Activated CD4-positive, alpha-beta T cell treated with anti-CD3 and anti-CD28 coated beads for 4 hours (primary cell): ENCODE data around the gene NACAD.

Source experiments
- DNase-seq, 2 donors: peaks; one replicate each; pipeline ENCODE4 v3.0.0-alpha.2; 2020

NACAD gene, protein sequence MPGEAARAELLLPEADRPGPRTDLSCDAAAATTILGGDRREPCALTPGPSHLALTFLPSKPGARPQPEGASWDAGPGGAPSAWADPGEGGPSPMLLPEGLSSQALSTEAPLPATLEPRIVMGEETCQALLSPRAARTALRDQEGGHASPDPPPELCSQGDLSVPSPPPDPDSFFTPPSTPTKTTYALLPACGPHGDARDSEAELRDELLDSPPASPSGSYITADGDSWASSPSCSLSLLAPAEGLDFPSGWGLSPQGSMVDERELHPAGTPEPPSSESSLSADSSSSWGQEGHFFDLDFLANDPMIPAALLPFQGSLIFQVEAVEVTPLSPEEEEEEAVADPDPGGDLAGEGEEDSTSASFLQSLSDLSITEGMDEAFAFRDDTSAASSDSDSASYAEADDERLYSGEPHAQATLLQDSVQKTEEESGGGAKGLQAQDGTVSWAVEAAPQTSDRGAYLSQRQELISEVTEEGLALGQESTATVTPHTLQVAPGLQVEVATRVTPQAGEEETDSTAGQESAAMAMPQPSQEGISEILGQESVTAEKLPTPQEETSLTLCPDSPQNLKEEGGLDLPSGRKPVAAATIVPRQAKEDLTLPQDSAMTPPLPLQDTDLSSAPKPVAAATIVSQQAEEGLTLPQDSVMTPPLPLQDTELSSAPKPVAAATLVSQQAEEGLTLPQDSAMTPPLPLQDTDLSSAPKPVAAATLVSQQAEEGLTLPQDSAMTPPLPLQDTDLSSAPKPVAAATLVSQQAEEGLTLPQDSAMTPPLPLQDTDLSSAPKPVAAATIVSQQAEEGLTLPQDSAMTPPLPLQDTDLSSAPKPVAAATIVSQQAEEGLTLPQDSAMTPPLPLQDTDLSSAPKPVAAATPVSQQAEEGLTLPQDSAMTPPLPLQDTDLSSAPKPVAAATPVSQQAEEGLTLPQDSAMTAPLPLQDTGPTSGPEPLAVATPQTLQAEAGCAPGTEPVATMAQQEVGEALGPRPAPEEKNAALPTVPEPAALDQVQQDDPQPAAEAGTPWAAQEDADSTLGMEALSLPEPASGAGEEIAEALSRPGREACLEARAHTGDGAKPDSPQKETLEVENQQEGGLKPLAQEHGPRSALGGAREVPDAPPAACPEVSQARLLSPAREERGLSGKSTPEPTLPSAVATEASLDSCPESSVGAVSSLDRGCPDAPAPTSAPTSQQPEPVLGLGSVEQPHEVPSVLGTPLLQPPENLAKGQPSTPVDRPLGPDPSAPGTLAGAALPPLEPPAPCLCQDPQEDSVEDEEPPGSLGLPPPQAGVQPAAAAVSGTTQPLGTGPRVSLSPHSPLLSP (N-terminal part only)

DNA sequence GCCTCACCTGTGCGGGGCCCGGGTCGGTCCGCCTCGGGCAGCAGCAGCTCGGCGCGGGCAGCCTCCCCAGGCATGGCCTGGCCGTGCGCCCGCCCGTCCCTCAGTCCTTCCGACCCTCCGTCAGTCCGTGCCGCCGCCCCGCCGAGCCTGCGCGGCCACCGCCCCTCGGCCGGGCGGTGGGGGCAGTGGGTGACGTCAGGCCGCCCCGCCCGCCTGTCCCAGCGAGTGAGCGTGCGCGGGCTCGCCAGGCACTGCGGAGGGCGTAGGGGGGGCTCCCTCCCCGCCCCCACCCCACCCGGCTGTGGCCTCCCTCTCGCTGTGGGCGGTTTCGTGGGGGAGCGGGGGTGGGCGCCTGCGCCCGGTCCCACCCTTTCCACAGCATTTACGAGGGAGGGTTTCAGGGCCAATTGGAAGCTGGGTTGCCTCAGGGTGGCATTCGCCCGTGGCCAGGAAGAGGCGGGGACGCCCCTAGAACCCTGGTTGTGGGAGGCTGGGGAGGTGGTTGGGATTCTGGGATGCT is at the start of gene NACAD:
TSS of gene NACAD (minus strand) at position 149 of the 520 bp plus-strand sequence. CDS start at position 74, 75 bp downstream.
- DNase-seq, result peak; percentile 12 to 31

DNA sequence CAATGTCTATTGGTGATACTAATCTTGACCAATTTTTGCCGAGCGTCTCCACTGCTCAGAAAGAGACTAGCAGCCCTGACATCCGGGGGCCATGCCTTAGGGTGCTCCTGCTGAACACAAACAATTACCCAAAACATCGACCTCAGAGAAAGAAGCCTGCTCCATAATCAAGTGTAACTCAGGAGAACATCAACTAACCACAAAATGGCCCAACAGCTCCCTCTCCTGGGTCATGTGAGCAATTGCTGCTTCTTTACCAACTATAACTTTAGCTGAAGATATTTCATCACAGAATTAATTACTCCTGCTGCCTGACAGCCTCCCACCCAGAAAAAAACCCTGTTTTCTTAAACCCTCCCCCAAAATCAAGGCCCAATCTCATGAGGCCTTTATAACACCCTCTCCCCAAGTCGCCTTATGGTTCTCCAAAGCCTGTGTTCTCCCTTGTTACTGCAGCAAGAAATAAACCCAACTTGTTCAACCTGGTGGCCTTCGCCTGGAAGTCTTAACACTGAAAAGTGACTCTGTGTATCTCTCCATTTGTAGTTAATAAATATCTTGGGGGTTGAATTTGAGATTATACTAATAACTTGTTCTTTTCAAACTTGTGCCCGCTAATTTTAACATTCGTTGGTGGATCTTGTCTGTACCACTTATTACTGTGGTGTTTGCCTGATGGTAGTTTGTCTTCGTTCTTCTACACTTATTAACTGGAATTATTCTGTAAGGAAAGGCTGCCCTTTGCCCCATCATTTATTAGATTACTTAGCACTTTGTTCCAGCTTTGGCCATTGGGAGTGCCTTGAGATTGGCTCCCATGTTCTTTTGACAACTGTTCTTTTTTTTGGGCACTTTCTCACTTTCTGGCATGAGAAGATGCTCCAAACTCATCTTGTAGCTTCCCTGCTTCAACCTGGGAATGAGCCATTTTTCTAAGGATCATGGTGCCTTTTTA is 47.6 kb upstream of the NACAD start:
- peak; percentile 52 to 73 for DNase-seq

DNA sequence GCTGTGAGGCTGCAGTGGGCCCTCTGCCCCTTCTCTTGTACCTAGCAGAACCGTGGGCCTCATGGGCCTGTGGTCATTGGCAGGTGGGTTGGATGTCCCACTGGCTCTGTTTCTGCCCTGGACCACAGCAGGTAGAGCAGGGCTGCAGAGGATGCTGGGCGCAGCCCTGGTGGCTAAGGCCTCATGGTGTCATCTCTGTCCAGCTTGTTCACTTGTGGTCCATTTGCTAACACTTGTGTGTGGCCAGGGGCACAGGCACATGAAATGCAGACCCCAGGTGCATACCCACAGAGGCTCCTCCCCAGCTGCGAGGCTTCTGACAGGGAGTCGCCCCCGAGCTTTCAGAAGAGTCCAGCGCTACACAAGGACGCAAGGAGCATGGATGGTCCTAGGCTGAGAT is 45.1 kb upstream of the NACAD start:
- no peak for DNase-seq

DNA sequence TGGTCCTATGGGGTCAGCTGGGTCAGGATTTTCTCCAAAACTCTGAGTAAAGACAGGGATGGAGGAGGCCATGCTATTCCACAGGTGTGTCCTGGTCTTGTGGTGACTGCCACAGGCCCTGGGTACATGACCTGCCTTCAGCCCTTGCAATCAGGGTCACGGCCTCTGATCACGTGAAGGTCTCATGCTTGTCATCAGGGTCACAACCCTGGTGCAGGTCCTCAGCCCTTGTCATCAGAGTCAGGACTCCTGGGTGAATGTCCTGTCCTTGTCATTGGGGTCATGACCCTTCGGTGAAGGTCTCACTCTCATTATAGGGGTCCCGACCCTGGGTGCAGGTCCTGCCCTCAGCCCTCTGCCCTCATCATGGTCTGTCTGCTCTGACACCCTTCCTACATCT is 44.6 kb upstream of the NACAD start:
- DNase-seq, result no peak

DNA sequence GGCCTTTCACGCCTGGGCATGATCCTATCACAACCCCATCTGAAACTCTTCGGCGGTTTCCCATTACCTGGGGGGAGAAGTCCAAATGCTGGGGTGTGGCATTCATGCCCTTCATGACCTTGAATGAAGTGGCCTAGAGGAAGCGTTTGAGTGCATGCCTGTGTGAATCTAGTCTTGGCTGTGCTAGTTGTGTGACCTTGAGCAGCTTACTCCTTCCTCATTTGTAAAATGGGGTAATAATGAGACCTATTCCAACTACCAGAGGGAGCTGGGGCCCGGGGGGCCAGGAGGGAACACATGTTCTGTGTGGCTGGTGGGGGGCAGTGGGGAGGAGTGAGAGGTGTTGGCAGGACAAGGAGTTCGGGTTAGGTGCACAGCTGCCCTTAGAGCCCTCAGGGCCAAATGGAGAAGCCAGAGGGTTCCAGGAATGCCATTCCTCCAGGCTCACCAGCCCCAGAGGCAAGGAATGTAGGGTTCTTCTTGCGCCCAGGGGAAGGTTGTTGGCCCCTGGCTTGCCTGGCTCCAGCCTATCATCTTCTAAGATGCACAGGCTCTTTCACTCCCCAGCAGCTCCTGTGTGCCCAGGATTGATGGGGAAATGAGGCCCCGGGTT is 44.0 kb upstream of the NACAD start:
- no peak for DNase-seq

DNA sequence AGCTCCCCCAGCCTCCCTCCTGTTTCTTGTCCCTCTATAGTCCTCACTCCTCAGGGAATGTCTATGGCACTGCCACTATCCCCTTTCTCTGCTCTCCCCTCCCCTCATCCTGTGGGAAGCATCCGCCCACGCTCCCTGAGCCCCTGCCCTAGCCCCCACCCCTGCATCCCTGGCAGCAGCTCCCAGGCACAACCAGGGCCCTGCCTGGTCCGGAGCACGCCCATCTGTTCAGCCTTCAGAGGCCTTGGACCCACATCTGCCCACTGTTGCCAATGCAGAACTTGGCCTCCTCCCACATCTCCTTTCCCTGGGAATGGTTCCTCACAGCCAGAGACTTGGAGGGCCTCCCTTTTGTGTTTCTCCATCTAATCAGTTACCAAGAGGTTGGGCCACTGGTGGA is 43.1 kb upstream of the NACAD start:
- no peak for DNase-seq

DNA sequence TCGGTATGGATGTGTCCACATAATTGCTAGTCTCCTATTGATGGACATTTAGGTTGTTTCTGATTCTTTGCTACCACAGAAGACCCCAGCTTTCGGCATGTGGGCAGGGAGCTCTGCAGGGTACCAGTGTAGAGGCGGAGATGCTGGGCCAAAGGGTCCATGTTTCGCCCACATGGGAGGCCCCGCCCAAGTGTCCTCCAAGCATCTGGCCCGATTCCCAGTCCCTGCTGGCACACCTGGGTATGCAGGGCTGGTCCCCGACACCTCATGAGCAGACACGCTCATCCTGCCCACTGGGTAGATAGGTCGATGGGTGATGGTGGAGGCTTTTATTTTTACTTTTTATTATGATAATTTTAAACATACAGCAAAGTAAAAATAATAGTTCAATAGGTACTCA is 42.1 kb upstream of the NACAD start:
- DNase-seq, result no peak

DNA sequence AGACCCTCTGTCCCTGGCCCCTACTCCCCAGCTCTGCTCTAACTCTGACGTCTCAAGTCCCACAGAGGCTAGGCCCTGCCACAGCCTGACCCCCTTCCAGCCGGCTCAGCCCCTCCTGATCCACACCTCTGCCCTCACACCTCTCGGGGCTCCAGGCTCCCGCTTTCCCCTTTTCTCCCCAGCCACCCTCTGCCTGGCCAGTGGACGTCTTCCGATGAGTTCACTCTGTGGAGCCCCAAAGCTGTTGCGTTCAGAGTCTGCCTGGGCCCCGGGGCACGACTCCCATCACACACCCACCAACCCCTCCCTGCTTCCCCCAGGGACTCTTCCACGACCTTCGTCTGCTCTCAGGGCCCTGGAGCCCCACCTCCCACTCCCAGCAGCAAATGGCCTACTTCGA is 41.1 kb upstream of the NACAD start:
- DNase-seq, result no peak

DNA sequence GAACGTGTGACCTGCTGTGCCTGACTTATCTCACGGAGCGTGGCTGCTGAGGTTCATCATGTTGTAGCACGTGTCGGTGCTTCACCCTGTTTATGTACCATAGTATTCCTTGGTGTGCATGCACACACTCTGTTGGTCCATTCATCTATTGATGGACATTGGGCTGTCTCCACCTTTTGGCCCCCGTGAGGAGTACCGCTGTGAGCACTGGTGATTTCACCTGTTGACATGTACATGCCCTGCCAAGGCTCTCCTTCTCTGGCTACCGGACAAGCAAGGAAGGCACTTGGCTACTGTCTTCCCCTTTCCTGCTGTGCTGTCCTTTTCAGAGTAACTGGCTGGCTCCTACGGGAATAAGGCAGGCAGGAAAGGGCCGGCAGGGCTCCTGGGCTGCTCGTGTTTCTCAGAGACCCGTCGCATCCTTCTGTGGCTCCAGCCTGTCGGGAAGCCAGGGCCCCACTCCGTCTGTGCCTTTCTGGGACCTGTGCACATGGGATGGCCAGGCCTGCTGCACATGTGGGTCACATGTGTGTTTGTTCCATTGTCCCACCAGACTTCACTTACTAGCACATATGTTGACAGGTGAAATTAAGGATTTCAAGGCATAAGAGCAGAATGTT is 40.5 kb upstream of the NACAD start:
- DNase-seq, result no peak

DNA sequence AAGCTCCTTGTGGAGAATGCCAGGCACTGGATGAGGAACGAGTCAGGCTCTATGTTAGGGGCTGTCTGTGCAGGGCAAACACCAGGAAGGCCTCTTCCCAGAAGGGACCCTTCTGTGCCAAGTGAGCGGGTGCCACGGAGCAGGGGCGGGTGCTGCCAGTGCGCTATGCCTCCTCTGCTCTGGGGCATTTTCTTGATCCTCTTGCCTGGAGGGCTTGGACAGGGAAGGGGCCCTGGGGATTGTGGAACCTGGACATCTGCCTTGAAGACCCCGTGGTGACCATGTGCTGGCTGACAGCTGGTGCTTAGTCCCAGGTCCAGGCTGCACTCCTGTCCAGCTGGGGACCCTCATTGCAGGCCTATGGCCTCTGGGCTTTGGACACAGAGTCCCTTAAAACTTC is 38.2 kb upstream of the NACAD start:
- DNase-seq, result no peak

DNA sequence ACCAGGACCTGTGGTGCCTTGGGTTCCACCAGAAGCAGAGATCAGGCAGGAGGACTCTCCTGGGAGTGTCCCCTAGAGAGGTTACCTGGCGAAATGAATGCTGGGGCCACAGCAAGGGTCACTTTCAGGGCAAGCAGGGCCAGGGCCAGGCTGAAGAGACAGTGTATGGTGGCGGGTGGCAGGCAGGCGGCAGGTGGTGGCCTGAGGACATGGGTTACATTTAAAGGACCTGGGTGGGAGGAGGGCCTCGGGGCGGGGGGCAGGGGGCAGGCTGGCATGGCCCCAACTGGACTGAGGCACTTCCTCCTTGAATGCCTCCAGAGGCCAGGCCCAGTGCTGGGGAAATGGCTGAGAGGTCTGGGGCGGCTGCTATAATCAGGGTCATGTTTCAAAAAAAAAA is 37.4 kb upstream of the NACAD start:
- no peak for DNase-seq

DNA sequence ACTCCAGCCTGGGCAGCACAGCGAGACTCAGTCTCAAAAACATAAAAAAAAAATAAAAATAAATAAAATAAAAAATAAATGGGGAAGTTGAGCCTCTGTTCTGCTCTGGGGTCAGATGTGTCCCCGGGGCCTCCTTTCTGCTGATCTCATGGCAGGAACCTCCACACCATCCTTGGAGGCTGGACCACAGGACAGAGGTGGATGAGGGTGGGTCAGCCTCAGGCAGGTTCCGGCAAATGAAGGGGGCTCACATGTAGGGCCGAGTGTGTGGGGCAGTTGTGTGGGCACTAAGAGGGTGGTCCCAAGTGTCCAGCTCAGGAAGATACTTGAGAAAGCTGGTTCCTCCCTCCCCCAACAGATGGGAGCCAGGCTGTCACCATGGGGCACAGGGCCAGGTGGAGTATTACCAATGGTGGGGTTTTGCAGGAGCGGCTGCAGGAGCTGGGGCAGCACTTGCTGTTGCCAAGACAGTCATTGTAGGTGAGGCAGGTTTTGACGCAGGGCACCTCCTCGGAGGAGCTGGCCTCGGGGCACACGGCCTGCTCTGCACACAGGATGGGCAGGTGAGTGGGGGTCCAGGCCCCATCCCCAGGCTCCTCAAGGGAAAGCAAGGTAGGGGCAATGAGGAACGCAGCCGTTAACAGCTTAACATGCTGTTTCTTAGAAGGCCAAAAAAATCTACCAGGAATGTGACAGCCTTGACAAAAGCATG is 36.6 kb upstream of the NACAD start:
- no peak for DNase-seq

DNA sequence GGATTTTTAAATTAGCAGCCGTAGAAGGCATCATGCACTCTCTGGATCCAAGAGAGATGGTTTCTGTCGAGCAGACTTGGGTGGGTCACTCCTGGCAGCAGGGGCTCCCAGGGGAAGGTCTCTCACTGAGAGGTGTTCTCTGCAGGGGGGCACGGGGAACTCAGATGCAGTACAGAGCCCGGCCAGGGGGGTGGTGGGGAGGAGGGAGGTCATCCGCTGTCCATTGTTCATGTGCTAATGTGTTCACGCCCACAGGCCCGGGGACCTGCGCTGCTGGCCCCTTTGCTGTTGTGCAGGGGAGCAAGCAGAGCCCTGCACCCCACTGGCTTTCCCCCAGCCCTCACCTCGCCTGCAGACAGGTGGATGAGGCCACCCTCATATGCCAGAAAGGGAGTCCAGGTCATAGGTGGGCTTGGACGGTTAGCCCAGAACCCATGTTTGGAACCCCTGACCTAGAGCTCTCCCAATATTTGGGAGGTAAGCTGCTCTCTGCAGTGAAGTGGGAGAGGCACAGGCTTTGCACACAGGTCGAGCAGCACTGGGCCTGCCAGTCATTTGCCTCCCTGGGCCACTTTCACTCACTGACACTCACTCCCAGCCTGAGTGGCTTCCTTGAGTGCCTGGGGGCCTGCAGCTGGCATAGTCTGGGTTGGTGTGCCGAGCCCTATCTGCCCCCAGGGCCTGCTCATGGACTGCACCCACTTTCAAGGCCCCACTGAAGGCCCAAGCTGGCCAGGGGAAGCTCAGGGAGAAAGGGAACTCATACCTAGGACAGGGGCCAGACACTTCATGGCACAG is 35.3 kb upstream of the NACAD start:
- DNase-seq, result no peak

DNA sequence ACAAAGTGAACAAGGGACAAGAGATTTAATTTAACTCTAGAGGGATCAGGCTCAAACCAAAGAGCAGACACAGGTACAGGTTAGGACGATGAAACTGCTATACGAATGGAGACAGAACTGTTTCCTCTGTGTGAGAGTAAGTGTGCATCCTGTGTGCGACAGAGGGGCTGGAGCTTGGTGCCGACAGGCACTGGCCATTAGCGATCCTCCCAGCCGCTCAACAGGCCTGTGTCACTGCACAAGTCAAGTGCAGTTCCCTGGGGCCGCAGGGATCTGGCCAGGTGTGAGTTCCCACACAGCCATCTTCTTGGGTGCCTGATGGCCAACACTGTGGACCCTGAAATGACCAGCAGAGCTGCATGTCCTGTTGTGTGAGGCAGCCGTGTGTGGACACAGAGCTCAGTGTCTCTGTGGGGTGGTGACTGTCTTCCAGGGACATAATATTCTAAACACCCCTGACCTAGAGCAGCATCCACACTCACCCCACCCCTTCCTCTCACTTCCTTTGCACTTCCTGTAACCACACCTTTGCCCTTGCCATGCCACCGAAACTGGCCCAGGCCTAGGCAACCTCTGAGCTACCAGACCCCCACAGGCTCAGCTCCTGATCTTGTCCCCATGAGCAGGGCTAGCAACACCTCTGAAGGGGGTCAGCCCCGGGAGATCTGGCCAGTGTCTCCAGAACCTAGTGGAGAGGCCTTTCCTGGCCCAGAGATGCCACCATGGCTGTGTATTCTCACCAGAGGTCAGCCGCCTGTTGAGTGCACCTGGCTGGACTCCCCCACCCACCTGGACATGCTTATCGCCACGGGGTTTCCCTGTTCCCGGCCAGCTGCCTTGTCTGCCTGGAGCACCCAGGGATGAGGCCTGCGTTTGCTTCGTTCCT is 34.4 kb upstream of the NACAD start:
- DNase-seq, result no peak

DNA sequence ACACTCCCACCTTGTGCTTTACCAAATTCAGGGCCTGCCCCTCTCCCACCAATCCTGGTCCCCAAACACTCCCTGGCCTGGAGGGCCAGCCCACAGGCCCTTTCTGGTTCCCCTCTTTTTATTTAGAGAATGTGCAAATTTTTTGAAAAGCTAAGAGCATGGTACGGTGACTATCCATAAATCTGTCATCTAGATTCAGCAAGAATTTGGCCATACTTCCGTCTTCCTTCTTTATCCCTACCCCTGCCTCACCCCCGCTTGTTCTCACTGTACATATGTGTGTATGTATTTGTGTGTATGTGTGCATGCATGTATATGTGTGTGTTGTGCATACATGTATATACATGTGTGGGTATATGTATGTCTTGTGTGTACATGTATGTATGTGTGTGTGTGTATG is 30.8 kb upstream of the NACAD start:
- no peak for DNase-seq

DNA sequence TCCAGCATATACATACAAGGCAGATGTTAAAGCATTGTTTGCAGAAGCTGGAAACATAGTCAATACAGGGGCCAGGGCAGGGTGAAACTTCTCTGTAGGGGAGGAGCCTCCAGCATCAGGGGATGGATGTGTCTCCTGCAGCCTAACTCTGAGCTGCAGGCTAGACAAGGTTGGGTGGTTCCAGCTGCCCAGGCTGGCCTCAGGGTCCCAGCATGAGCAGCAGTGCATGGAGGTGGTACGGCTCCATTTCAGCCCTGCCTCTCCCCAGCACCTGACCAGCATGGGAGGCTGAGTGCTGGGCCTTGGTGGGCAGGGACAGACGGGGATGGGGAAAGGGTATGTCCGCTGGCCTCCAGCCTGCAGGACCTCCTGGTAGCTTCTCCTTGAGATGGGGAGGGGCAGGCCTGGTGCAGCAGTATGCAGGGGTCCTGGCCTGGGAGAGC is 30.1 kb upstream of the NACAD start:
- DNase-seq, result no peak

DNA sequence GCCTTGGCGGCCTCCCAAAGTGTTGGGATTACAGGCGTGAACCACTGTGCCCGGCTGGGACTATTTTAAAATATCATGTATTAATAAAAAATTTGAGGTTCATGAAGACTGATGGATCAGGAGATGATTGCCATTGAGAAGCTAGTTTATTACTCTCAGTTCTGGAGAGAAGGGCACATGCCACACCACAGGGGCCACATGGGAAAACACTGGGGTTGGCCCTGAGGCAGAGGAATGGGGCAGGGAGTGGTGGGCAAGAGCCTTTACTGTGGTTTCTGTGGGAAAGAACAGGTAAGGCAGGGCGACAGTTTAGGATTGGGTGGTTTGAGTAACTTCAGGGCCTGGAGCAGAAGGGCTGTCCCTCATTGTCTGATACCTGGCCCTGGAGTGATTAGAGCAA is 29.5 kb upstream of the NACAD start:
- DNase-seq, result no peak

DNA sequence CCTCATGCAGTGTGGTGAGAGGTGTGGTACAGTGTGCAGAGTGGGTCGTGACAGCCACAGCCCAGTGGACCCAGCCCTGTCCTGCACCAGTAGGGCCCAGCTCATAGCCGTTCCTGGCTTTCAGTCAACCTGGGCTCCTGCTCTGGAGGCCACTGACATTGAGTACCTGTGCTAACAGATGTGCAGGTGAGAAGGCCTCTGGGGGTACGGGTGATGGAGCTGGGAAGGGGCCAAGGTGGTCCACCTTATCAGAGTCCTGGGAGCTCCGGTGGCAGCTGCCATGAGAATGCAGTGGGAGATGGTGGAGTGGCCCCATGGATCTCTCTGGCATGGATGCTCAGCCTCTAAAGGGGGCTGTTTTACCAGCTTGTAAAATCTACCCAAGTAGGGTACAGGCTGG is 28.8 kb upstream of the NACAD start:
- DNase-seq, result no peak
